Spleen (tissue), 11 donors: ENCODE measurements around the gene CDH13. TPM values are rescaled to one million over a fixed set of nuclear protein-coding genes. Genes with fewer than 3 reads are reported as not detected.
A peak's percentile ranks its signal among the peaks of the same experiment; 100 is the strongest.

Experiments
- DNase-seq: peaks from one replicate; pipeline ENCODE4 v3.0.0-alpha.2; 2020
- H3K27ac ChIP-seq, 8 donors: fragments of 200-600 bp; sonication (generic) in 7 of 8; 1 replicate in 4 of 8; 2 replicates in 4 of 8; pipeline versions ENCODE4 v1.5.0 to v1.8.0; 2016 to 2021; ENCODE audit warnings: inconsistent platforms in 4 of 8, mild to moderate bottlenecking in 4 of 8, moderate library complexity in 1 of 8
- H3K27me3 ChIP-seq, 7 donors: fragments of 200-600 bp; sonication (generic) in 6 of 7; replicated peaks in 1 of 7; 1 replicate in 4 of 7; 2 replicates in 3 of 7; pipeline versions ENCODE4 v1.5.0 to v1.8.0; 2016 to 2021; ENCODE audit warnings: inconsistent platforms in 3 of 7, mild to moderate bottlenecking in 1 of 7
- H3K36me3 ChIP-seq, 6 donors: fragments of 200-600 bp; sonication (generic) in 5 of 6; 1 replicate in 4 of 6; 2 replicates in 2 of 6; pipeline versions ENCODE4 v1.5.0 to v1.8.0; 2016 to 2021; ENCODE audit warnings: inconsistent platforms in 2 of 6
- H3K4me1 ChIP-seq, 6 donors: fragments of 200-600 bp; sonication (generic) in 5 of 6; 1 replicate in 3 of 6; 2 replicates in 3 of 6; pipeline versions ENCODE4 v1.5.0 to v1.8.0; 2016 to 2021; ENCODE audit warnings: inconsistent platforms in 3 of 6
- H3K4me3 ChIP-seq, 8 donors: fragments of 200-600 bp; sonication (generic) in 7 of 8; 1 replicate in 4 of 8; 2 replicates in 4 of 8; pipeline versions ENCODE4 v1.5.0 to v1.8.0; 2016 to 2021; ENCODE audit warnings: inconsistent platforms in 4 of 8, mild to moderate bottlenecking in 4 of 8, moderate library complexity in 2 of 8
- H3K9me3 ChIP-seq, 8 donors: fragments of 200-600 bp; sonication (generic) in 7 of 8; 1 replicate in 4 of 8; 2 replicates in 4 of 8; pipeline versions ENCODE4 v1.5.0 to v1.8.0; 2016 to 2021; ENCODE audit warnings: inconsistent platforms in 4 of 8
- CTCF ChIP-seq, 11 experiments: fragments of 200-600 bp in 7 of 11; fragments of 450-650 bp in 4 of 11; sonication (generic) in 4 of 11; IDR thresholded peaks in 8 of 11; conservative IDR thresholded peaks in 3 of 11; 1 replicate in 7 of 11; 2 replicates in 4 of 11; pipeline versions ENCODE4 v1.4.0 to v1.8.0; 2016 to 2021; ENCODE audit warnings: antibody characterized with exemption in 11 of 11, inconsistent platforms in 4 of 11, mild to moderate bottlenecking in 1 of 11
- POLR2A ChIP-seq, 3 donors: fragments of 450-650 bp; IDR thresholded peaks; one replicate each; pipeline ENCODE4 v1.5.1; 2017; ENCODE audit warnings: antibody characterized with exemption in 3 of 3, mild to moderate bottlenecking in 1 of 3
- POLR2AphosphoS5 ChIP-seq, 3 donors: sonication (generic); formaldehyde crosslinking; IDR thresholded peaks; one replicate each; pipeline ENCODE4 v1.5.1; 2017; ENCODE audit warnings: antibody characterized with exemption in 3 of 3
- WGBS, 5 donors: extraction: QIAGEN DNeasy Blood & Tissue Kit in 3 of 5; methylation state at CpG; one replicate each; pipeline versions ENCODE4 v1.1.5 to v1.1.7; 2013 to 2018; 5-methylcytosine and 5-hydroxymethylcytosine counted together
- intact Hi-C: fragments of 100-400 bp; cut with DNase I; formaldehyde crosslinking; loops from one replicate; pipeline ENCODE4 v1.15.0; 2023; ENCODE audit warnings: low total_unique reads
- polyA plus RNA-seq, 3 donors: library from polyadenylated mRNA; stranded (reverse); fragments of 200-250 nt; gene quantifications; one replicate each; pipeline ENCODE4 v1.2.1, GENCODE V29; 2013
- total RNA-seq, 7 donors: library from RNA; depleted of rRNA in 3 of 7; stranded (reverse); fragments of >200 nt in 3 of 7; fragmentation: NEBNext Ultra II Directional in 4 of 7; extraction: Animal tissue kit (Norgen Biotek cat#: 25700) in 4 of 7; gene quantifications; one replicate each; pipeline versions ENCODE4 v1.1.0 to v1.2.1, GENCODE V29; 2016 to 2021
- donor health status: healthy with polysubstance abuse.
- donor health status: DM: no; HTN: no; CAD: no; lungs with moderate emphysema.
- donor health status: DM: no; HTN: no; CAD: no.
- donor health status: Bipolar disorder and iron deficiency.
- donor health status: healthy.
- donor health status: DM: no; HTN: no; CAD: no.
- donor health status: DM: yes; HTN: yes; CAD: no.

CDH13 gene
- total and polyA plus RNA-seq, 10 donors, result 0.13 to 4.6 (median 1.1) TPM

DNA sequence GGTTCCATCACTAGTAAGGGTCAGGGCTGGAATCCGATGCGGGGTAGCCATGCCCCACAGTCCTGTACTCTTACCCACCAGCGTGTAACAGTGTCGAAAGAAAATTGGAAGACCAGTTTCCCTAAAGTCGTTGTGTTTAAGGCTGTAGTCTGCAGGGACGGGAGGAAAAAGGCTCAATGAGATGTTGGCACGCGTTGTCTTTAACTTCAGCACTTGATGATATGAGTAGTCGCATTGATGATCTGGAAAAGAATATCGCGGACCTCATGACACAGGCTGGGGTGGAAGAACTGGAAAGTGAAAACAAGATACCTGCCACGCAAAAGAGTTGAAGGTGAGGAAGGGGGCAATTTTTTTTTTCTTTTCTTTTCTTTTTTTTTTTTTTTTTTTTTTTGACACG is 1182.3 kb downstream of the CDH13 start:
- Histone ChIP-seq H3K27ac (peak overlapping the region in 4 of 8 donors; percentile 77 to 94 (median 90)), H3K4me1 (peaks cover 28 to 89% (median 51%) of the 10 kb centered on the region in 6 donors), H3K4me3 (peak overlapping the region in 7 of 8 donors; percentile 79 to 98 (median 88)), H3K9me3 (no peaks in the 10 kb centered on the region), H3K27me3 (no peaks in the 10 kb centered on the region), H3K36me3 (peaks cover 0 to 47% (median 18%) of the 10 kb centered on the region in 6 donors)
- TF ChIP-seq POLR2A (IDR thresholded peaks at IDR 0.05), result no peak
- TF ChIP-seq POLR2AphosphoS5 (IDR thresholded peaks at IDR 0.05), result no peak
- TF ChIP-seq CTCF (IDR thresholded peaks at IDR 0.05 in 8 of 11, conservative IDR thresholded peaks at IDR 0.05 in 3 of 11), result no peak
- intact Hi-C loops, result no loop called here
- no peak for DNase-seq
- WGBS, 5 donors, result 81 to 91% (median 87%) methylated on average over 12 to 13 of the region's 13 CpGs

DNA sequence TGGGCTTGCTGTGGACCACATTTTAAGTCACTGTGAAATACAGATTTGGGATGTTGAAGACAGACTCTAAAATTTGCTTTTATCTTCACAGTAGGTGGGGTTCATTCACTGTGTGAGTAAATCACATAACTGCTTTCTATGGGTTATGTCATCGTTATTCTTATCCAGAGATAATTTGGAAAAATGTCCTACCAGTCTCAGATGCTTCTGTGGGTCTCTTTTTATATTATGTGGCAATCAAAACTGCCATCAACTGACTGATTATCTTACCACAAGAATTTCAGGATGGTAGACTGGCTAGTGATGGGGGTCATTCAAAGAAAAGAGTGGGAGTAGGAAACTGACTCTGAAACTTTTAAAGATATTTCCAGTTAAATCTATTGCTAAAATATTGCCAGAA is 1184.1 kb downstream of the CDH13 start:
- intact Hi-C loops, result no loop called here
- Histone ChIP-seq H3K36me3 (peaks cover 0 to 47% (median 18%) of the 10 kb centered on the region in 6 donors), H3K4me3 (no peak overlapping the region), H3K27me3 (no peaks in the 10 kb centered on the region), H3K4me1 (peaks cover 28 to 78% (median 47%) of the 10 kb centered on the region in 6 donors), H3K9me3 (no peaks in the 10 kb centered on the region), H3K27ac (no peak overlapping the region)
- DNase-seq, result no peak
- TF ChIP-seq CTCF (IDR thresholded peaks at IDR 0.05 in 8 of 11, conservative IDR thresholded peaks at IDR 0.05 in 3 of 11), result no peak
- TF ChIP-seq POLR2AphosphoS5 (IDR thresholded peaks at IDR 0.05), result no peak
- no peak for TF ChIP-seq POLR2A (IDR thresholded peaks at IDR 0.05)
- 85 to 91% (median 88%) methylated on average over 1 of the region's 1 CpG for WGBS, 5 donors

DNA sequence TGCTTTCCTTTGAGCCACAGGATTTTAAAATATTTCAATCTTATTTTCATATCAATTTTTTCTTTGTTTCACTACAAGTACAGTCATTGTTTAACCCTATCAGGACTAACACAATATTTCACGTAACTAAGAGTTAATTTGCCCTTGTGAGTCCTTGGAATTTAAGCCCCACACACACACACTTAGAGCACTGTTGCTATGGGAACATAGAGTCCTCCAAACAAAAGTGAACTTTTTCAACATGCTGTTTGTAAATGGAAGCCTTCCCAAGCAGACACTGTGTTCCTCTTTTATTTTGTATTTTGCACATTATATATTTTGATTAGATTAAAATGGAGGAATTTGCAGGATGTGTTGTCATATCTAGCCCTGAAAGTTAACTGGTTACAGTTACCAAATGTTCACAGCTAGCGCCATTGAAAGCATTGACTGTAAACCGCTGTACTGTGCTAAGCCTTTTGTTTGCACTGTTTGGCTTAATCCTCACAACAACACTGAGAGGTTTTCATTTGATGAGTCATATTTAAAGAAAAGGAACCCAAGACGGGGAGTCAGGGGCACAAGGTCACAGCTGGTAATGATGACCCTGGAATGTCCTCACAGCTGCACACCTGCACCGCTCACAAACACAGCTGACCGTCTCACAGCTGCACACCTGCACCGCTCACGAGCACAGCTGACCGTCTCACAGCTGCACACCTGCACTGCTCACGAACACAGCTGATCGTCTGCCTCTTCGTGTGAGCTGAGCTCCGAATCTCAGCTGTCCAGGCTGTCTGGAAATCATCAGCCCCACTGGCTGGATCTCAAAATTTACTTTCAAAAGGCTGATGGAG is 1187.3 kb downstream of the CDH13 start:
- TF ChIP-seq POLR2A (IDR thresholded peaks at IDR 0.05) (no peak), CTCF (IDR thresholded peaks at IDR 0.05 in 8 of 11, conservative IDR thresholded peaks at IDR 0.05 in 3 of 11) (no peak), POLR2AphosphoS5 (IDR thresholded peaks at IDR 0.05) (peak; percentile 64 to 70 (median 68))
- intact Hi-C loops, result no loop called here
- Histone ChIP-seq H3K4me3 (no peak overlapping the region), H3K27ac (peak overlapping the region in 2 of 8 donors; percentile 1 to 18), H3K4me1 (peaks cover 21 to 50% (median 23%) of the 10 kb centered on the region in 6 donors), H3K9me3 (no peaks in the 10 kb centered on the region), H3K27me3 (no peaks in the 10 kb centered on the region), H3K36me3 (peaks cover 0 to 46% (median 18%) of the 10 kb centered on the region in 6 donors)
- DNase-seq, result no peak
- 58 to 72% (median 62%) methylated on average over 13 of the region's 13 CpGs for WGBS, 5 donors

GRCh38 chr16:83814659-83814985 is 1187.9 kb downstream of the CDH13 start:
- H3K9me3 ChIP-seq, result no peaks in the 10 kb centered on the region

More at GRCh38 chr16:83814659-83814985, 1187.9 kb downstream of the CDH13 start:
- DNase-seq, result no peak
- Histone ChIP-seq H3K27ac (no peak overlapping the region), H3K4me1 (peaks cover 16 to 45% (median 17%) of the 10 kb centered on the region in 6 donors), H3K4me3 (no peak overlapping the region), H3K27me3 (no peaks in the 10 kb centered on the region), H3K36me3 (peaks cover 0 to 40% (median 18%) of the 10 kb centered on the region in 6 donors)
- intact Hi-C loops, result no loop called here
- WGBS, 5 donors, result 85 to 91% (median 86%) methylated on average over 4 of the region's 4 CpGs
- no peak for TF ChIP-seq CTCF (IDR thresholded peaks at IDR 0.05 in 8 of 11, conservative IDR thresholded peaks at IDR 0.05 in 3 of 11)
- no peak for TF ChIP-seq POLR2A (IDR thresholded peaks at IDR 0.05)
- no peak for TF ChIP-seq POLR2AphosphoS5 (IDR thresholded peaks at IDR 0.05)
